GM20000 (cell line): ENCODE results near the gene CKB.

Experiments used
- DNase-seq: peaks from one replicate; pipeline ENCODE4 v3.0.0; 2012; ENCODE audit warnings: low spot score
- CTCF ChIP-seq: IDR thresholded peaks from 2 replicates; pipeline ENCODE4 v1.5.1; 2012; ENCODE audit warnings: mild to moderate bottlenecking, control low read depth; ENCODE audit errors: extremely low read depth, missing control alignments

Gene CKB

GRCh38 chr14:103524002-103524935, 1.6 kb upstream of the CKB start:
- DNase-seq = no peak
- no peak for TF ChIP-seq CTCF

GRCh38 chr14:103523575-103523954, 935 bp upstream of the CKB start:
- no peak for DNase-seq
- no peak for TF ChIP-seq CTCF

GRCh38 chr14:103521951-103522563, 573 bp downstream of the CKB start:
- peak; percentile 64 for DNase-seq
- no peak for TF ChIP-seq CTCF

GRCh38 chr14:103521438-103521950, 1.1 kb downstream of the CKB start:
- peak; percentile 63 for DNase-seq
- no peak for TF ChIP-seq CTCF

GRCh38 chr14:103520657-103521437, 1.8 kb downstream of the CKB start:
- peak; percentile 32 for TF ChIP-seq CTCF
- DNase-seq = peak; percentile 87

- TF ChIP-seq CTCF = no peak
- DNase-seq = no peak
Observed at GRCh38 chr14:103520269-103520656, 2.4 kb downstream of the CKB start.

- DNase-seq = no peak
- TF ChIP-seq CTCF = no peak
Observed at GRCh38 chr14:103519837-103520212, 2.8 kb downstream of the CKB start.
